Epithelial cell of esophagus (primary cell): Measurements from ENCODE around the gene AP2A2.

Experiments used
- DNase-seq: peaks from one replicate; pipeline ENCODE4 v3.0.0; 2010; ENCODE audit warnings: low read depth
- H3K4me3 ChIP-seq: 2 replicates; pipeline ENCODE4 v1.5.1; 2011; ENCODE audit warnings: mild to moderate bottlenecking, low read length, control low read depth
- CTCF ChIP-seq: IDR thresholded peaks from 2 replicates; pipeline ENCODE4 v1.5.1; 2011; ENCODE audit warnings: low read depth, mild to moderate bottlenecking, low read length, control low read depth, inconsistent platforms; ENCODE audit not compliant: insufficient read depth; ENCODE audit errors: missing control alignments

AP2A2 gene

GRCh38 chr11:1042626-1043562, 117.2 kb downstream of the AP2A2 start:
- no peak for TF ChIP-seq CTCF
- no peak for DNase-seq
- H3K4me3 ChIP-seq: no peak overlapping the region

GRCh38 chr11:1043563-1044096, 118.0 kb downstream of the AP2A2 start:
- DNase-seq: no peak
- no peak for TF ChIP-seq CTCF
- H3K4me3 ChIP-seq: no peak overlapping the region

- TF ChIP-seq CTCF: no peak
- no peak for DNase-seq
- no peak overlapping the region for H3K4me3 ChIP-seq
Observed at GRCh38 chr11:1044160-1044559, 118.5 kb downstream of the AP2A2 start.

- TF ChIP-seq CTCF: no peak
- DNase-seq: no peak
- no peak overlapping the region for H3K4me3 ChIP-seq
Observed at GRCh38 chr11:1047595-1048156, 122.0 kb downstream of the AP2A2 start.

GRCh38 chr11:1048375-1049070, 122.9 kb downstream of the AP2A2 start:
- no peak for TF ChIP-seq CTCF
- no peak overlapping the region for H3K4me3 ChIP-seq
- no peak for DNase-seq

- no peak for DNase-seq
- H3K4me3 ChIP-seq: no peak overlapping the region
- no peak for TF ChIP-seq CTCF
Observed at GRCh38 chr11:1049071-1049405, 123.4 kb downstream of the AP2A2 start.
